Measurements from ENCODE around the gene CA10. TPM values are rescaled to one million over a fixed set of nuclear protein-coding genes. Genes with fewer than 3 reads are reported as not detected.

Gene CA10
- total RNA-seq, 1 experiment from 2014 or later, result not detected

DNA sequence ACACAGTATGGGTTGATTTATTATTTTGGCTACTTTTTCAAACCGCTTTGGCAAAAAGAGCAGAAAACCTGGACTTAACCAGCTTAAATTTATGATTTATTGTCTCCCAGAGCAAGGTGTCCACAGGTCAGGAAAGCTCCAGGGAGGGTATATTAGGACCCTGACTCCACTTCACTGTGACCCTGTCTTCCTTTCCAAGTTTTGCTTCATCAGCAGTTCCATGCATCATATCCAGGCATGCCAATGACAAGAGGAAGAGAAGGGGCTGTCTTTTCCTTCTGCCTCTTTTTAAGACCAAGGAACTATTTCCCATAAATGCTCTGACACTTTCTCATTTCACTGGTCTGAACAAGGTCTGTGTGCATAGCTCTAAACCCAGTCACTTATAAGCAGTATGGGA, 316.8 kb downstream of the CA10 start:
- Histone ChIP-seq H3K4me3 (ENCODE audit: low read depth, low read length, poor library complexity, severe bottlenecking) (no peak overlapping the region), H3K36me3 (ENCODE audit: insufficient read depth, low read length, poor library complexity, severe bottlenecking) (no peaks in the 10 kb centered on the region), H3K4me1 (ENCODE audit: insufficient read depth, low read length, poor library complexity, severe bottlenecking) (no peaks in the 10 kb centered on the region), H3K27me3 (replicated peaks; ENCODE audit: insufficient read depth, low read depth, low read length, poor library complexity) (no peaks in the 10 kb centered on the region), H3K9me3 (ENCODE audit: low read depth, low read length, poor library complexity, severe bottlenecking) (no peaks in the 10 kb centered on the region), H3K27ac (ENCODE audit: low read depth, low read length, poor library complexity, severe bottlenecking) (no peak overlapping the region)
- no peak for TF ChIP-seq CTCF (conservative IDR thresholded peaks at IDR 0.05; ENCODE audit: low read depth, low read length)
- no peak for TF ChIP-seq EZH2 (IDR thresholded peaks at IDR 0.05; ENCODE audit: borderline replicate concordance, low read depth, low read length, poor library complexity, severe bottlenecking)
- DNase-seq (ENCODE audit: low spot score), result no peak
- intact Hi-C loops (cut with micrococcal nuclease; ENCODE audit: unreplicated experiment), result no loop called here
- POLR2A ChIA-PET (ENCODE audit: low non-redundant PET), result no interaction called here
- BruUV-seq (replicated peaks), result no TSS peak
- CTCF ChIA-PET, result no interaction called here

- ChIA-PET POLR2A (ENCODE audit: low non-redundant PET) (no interaction called here), CTCF (no interaction called here)
- Histone ChIP-seq H3K27me3 (replicated peaks; ENCODE audit: insufficient read depth, low read depth, low read length, poor library complexity) (no peaks in the 10 kb centered on the region), H3K27ac (ENCODE audit: low read depth, low read length, poor library complexity, severe bottlenecking) (no peak overlapping the region), H3K4me3 (ENCODE audit: low read depth, low read length, poor library complexity, severe bottlenecking) (no peak overlapping the region), H3K4me1 (ENCODE audit: insufficient read depth, low read length, poor library complexity, severe bottlenecking) (no peaks in the 10 kb centered on the region), H3K9me3 (ENCODE audit: low read depth, low read length, poor library complexity, severe bottlenecking) (no peaks in the 10 kb centered on the region), H3K36me3 (ENCODE audit: insufficient read depth, low read length, poor library complexity, severe bottlenecking) (no peaks in the 10 kb centered on the region)
- DNase-seq (ENCODE audit: low spot score), result no peak
- no TSS peak for BruUV-seq (replicated peaks)
- TF ChIP-seq CTCF (conservative IDR thresholded peaks at IDR 0.05; ENCODE audit: low read depth, low read length) (no peak), EZH2 (IDR thresholded peaks at IDR 0.05; ENCODE audit: borderline replicate concordance, low read depth, low read length, poor library complexity, severe bottlenecking) (no peak)
- intact Hi-C loops (cut with micrococcal nuclease; ENCODE audit: unreplicated experiment), result no loop called here
These were observed 317.8 kb downstream of the CA10 start for GRCh38 chr17:51840688-51841087.

DNA sequence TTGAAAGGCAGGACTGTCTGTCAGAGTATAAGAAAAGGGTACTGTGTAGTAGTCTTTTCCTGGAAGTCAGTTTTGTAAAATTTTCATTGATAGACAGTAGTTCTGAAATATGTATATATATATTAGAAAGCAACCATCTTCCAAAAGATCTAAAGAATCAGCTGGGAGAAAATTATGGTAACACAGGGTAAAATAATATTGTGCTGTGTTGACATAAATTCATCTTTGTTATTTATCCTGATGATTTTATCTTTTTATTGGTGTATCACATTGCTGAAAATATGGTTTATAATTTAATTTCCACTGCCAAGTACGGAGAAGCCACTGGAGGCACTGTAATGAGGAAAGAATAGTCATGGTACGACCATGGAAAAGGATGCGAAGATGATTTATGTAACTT, 324.9 kb downstream of the CA10 start:
- TF ChIP-seq EZH2 (IDR thresholded peaks at IDR 0.05; ENCODE audit: borderline replicate concordance, low read depth, low read length, poor library complexity, severe bottlenecking) (no peak), CTCF (conservative IDR thresholded peaks at IDR 0.05; ENCODE audit: low read depth, low read length) (no peak)
- no peak for DNase-seq (ENCODE audit: low spot score)
- BruUV-seq (replicated peaks), result no TSS peak
- CTCF ChIA-PET, result no interaction called here
- intact Hi-C loops (cut with micrococcal nuclease; ENCODE audit: unreplicated experiment), result loop anchor here (1.0 kb wide), 1 partner anchor 21 kb away; no protein-coding TSS in a partner anchor
- POLR2A ChIA-PET (ENCODE audit: low non-redundant PET), result no interaction called here
- Histone ChIP-seq H3K36me3 (ENCODE audit: insufficient read depth, low read length, poor library complexity, severe bottlenecking) (no peaks in the 10 kb centered on the region), H3K4me3 (ENCODE audit: low read depth, low read length, poor library complexity, severe bottlenecking) (no peak overlapping the region), H3K27ac (ENCODE audit: low read depth, low read length, poor library complexity, severe bottlenecking) (no peak overlapping the region), H3K27me3 (replicated peaks; ENCODE audit: insufficient read depth, low read depth, low read length, poor library complexity) (no peaks in the 10 kb centered on the region), H3K9me3 (ENCODE audit: low read depth, low read length, poor library complexity, severe bottlenecking) (no peaks in the 10 kb centered on the region), H3K4me1 (ENCODE audit: insufficient read depth, low read length, poor library complexity, severe bottlenecking) (no peaks in the 10 kb centered on the region)

Data from A673 (cell line).